Muscle of arm (tissue), 12 donors: Measurements from ENCODE around the gene PCLO. TPM values are rescaled to one million over a fixed set of nuclear protein-coding genes. Genes with fewer than 3 reads are reported as not detected.
A peak's percentile ranks its signal among the peaks of the same experiment; 100 is the strongest.

Source experiments
- DNase-seq: peaks from one replicate; pipeline ENCODE4 v3.0.0-alpha.2; 2013
- polyA plus RNA-seq, 12 donors: library from polyadenylated mRNA; unstranded; fragments of 120-200 nt; gene quantifications; one replicate each; pipeline ENCODE4 v1.2.1, GENCODE V29; 2013; ENCODE audit not compliant: insufficient read length in 12 of 12

PCLO gene
- polyA plus RNA-seq, 12 donors: 0.17 to 3.7 (median 0.57) TPM; not detected in 1

GRCh38 chr7:82839063-82839462, 323.6 kb downstream of the PCLO start:
- DNase-seq: no peak

GRCh38 chr7:82838314-82838713, 324.4 kb downstream of the PCLO start:
- DNase-seq: no peak

GRCh38 chr7:82823073-82823472, 339.6 kb downstream of the PCLO start:
- no peak for DNase-seq

- DNase-seq: no peak
Measured at GRCh38 chr7:82821037-82821436, 341.6 kb downstream of the PCLO start.

GRCh38 chr7:82818171-82818570, 344.5 kb downstream of the PCLO start:
- no peak for DNase-seq

GRCh38 chr7:82816272-82816671, 346.4 kb downstream of the PCLO start:
- no peak for DNase-seq

GRCh38 chr7:82810558-82811259, 352.0 kb downstream of the PCLO start:
- peak; percentile 43 for DNase-seq

GRCh38 chr7:82808633-82809032, 354.1 kb downstream of the PCLO start:
- DNase-seq: no peak

- DNase-seq: no peak
Measured at GRCh38 chr7:82805527-82805960, 357.1 kb downstream of the PCLO start.

- no peak for DNase-seq
Measured at GRCh38 chr7:82803411-82803810, 359.3 kb downstream of the PCLO start.

GRCh38 chr7:82789883-82790609, 372.6 kb downstream of the PCLO start:
- no peak for DNase-seq

- no peak for DNase-seq
Measured at GRCh38 chr7:82778021-82778420, 384.7 kb downstream of the PCLO start.

GRCh38 chr7:82762880-82763279, 399.8 kb downstream of the PCLO start:
- DNase-seq: no peak

GRCh38 chr7:82760831-82761230, 401.9 kb downstream of the PCLO start:
- no peak for DNase-seq

GRCh38 chr7:82760074-82760473, 402.6 kb downstream of the PCLO start:
- DNase-seq: no peak

GRCh38 chr7:82755705-82756551, 406.8 kb downstream of the PCLO start:
- DNase-seq: no peak

GRCh38 chr7:82750007-82750406, 412.7 kb downstream of the PCLO start:
- no peak for DNase-seq

GRCh38 chr7:82745820-82746219, 416.9 kb downstream of the PCLO start:
- DNase-seq: no peak

GRCh38 chr7:82745117-82745516, 417.6 kb downstream of the PCLO start:
- no peak for DNase-seq

GRCh38 chr7:82742163-82742562, 420.5 kb downstream of the PCLO start:
- no peak for DNase-seq

GRCh38 chr7:82741493-82741892, 421.2 kb downstream of the PCLO start:
- DNase-seq: no peak

- no peak for DNase-seq
Measured at GRCh38 chr7:82740246-82740848, 422.3 kb downstream of the PCLO start.
